ENCODE results near the gene RPP25. TPM values are rescaled to one million over a fixed set of nuclear protein-coding genes. Genes with fewer than 3 reads are reported as not detected.

RPP25 gene
- total and polyA plus RNA-seq, 11 donors, result 1.1 to 5.8 (median 2.1) TPM

GRCh38 chr15:74994236-74994635 is 37.7 kb upstream of the RPP25 start:
- Histone ChIP-seq H3K4me3 (no peak overlapping the region), H3K27ac (no peak overlapping the region), H3K27me3 (peaks cover 0 to 18% (median 3%) of the 10 kb centered on the region in 9 donors), H3K36me3 (no peaks in the 10 kb centered on the region), H3K4me1 (peaks cover 0 to 13% (median 8%) of the 10 kb centered on the region in 12 donors), H3K9me3 (no peaks in the 10 kb centered on the region)
- 53 to 59% (median 57%) methylated on average over 2 of the region's 2 CpGs for WGBS, 4 donors
- no peak for DNase-seq
- no peak for TF ChIP-seq POLR2A (IDR thresholded peaks at IDR 0.05)
- TF ChIP-seq CTCF (IDR thresholded peaks at IDR 0.05), result no peak
- intact Hi-C loops (cut with DNase I), result no loop called here
- ATAC-seq, result no peak

- WGBS, 4 donors, result 23 to 42% (median 36%) methylated on average over 1 of the region's 1 CpG
Measured at GRCh38 chr15:74992619-74993018, 36.0 kb upstream of the RPP25 start.

GRCh38 chr15:74989527-74989926 is 33.0 kb upstream of the RPP25 start:
- Histone ChIP-seq H3K4me3 (no peak overlapping the region), H3K9me3 (no peaks in the 10 kb centered on the region), H3K27me3 (peaks cover 0 to 9% (median 0%) of the 10 kb centered on the region in 9 donors), H3K27ac (no peak overlapping the region), H3K4me1 (no peaks in the 10 kb centered on the region), H3K36me3 (no peaks in the 10 kb centered on the region)
- intact Hi-C loops (cut with DNase I), result no loop called here
- DNase-seq (no peak), ATAC-seq (no peak)
- TF ChIP-seq CTCF (IDR thresholded peaks at IDR 0.05) (no peak), POLR2A (IDR thresholded peaks at IDR 0.05) (no peak)

More at GRCh38 chr15:74992619-74993018, 36.0 kb upstream of the RPP25 start:
- H3K9me3 ChIP-seq, result no peaks in the 10 kb centered on the region
- H3K4me3 ChIP-seq, result no peak overlapping the region
- no peaks in the 10 kb centered on the region for H3K36me3 ChIP-seq
- TF ChIP-seq POLR2A (IDR thresholded peaks at IDR 0.05), result no peak
- TF ChIP-seq CTCF (IDR thresholded peaks at IDR 0.05), result no peak
- intact Hi-C loops (cut with DNase I), result no loop called here
- DNase-seq (no peak), ATAC-seq (no peak)
- H3K27ac ChIP-seq, result no peak overlapping the region
- H3K27me3 ChIP-seq, result peaks cover 0 to 15% (median under 1%) of the 10 kb centered on the region in 9 donors
- peaks cover 0 to 13% (median 8%) of the 10 kb centered on the region in 12 donors for H3K4me1 ChIP-seq

GRCh38 chr15:74988007-74988800 is 31.6 kb upstream of the RPP25 start:
- H3K36me3 ChIP-seq, result no peaks in the 10 kb centered on the region
- no peaks in the 10 kb centered on the region for H3K4me1 ChIP-seq
- H3K4me3 ChIP-seq, result no peak overlapping the region
- DNase-seq (peak in 1 of 5 donors; percentile 23), ATAC-seq (peak in 3 of 4 donors; percentile 57 to 70 (median 62))
- H3K9me3 ChIP-seq, result no peaks in the 10 kb centered on the region
- intact Hi-C loops (cut with DNase I), result no loop called here
- TF ChIP-seq CTCF (IDR thresholded peaks at IDR 0.05) (peak in 11 of 12 donors; percentile 6 to 39 (median 20)), POLR2A (IDR thresholded peaks at IDR 0.05) (no peak)
- WGBS, 4 donors, result 24 to 37% (median 36%) methylated on average over 4 of the region's 4 CpGs
- no peak overlapping the region for H3K27ac ChIP-seq
- peaks cover 0 to 9% (median 0%) of the 10 kb centered on the region in 9 donors for H3K27me3 ChIP-seq

Data from heart left ventricle (tissue), 16 donors.